ENCODE results near the gene TPCN1. TPM values are rescaled to one million over a fixed set of nuclear protein-coding genes. Genes with fewer than 3 reads are reported as not detected.

The TPCN1 gene
- total and polyA plus RNA-seq, 10 donors = 15.5 to 90.1 (median 46.7) TPM

DNA sequence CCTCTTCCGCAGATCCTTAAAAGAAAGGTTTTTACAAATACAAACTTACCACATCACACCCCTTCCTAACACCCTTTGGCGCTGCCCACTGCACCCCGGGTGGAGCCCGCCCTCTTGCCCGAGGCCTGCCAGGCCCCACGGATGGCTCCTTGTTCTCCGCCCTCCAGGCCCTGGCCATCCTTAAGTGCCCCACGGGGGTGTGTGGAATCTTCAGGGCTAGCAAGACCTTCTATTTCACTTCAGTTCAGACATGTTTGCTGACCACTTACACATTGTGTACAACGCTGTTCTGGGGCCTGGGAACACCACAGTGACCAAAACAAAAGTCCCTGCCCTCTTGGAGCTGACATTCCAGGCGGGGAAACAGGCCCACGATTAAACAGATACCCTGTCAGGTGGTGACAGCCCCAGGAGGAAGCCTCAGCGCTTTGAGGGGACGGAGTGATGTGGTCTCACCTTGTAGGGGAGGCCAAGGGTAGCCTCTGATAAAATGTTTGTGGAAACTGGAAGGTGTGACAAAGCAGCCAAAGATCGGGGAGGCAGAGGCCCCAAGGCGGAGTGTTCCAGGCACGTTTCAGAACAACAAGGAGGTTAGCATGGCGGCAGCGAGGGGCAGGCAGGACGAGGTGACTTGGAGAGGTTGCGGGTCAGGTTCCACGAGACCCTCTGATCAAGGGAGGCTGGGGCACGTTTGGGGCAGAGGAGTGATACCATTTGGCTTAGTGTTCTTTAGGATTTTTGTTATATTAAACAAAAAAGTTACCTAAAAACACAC lies 27.0 kb downstream of the TPCN1 start:
- intact Hi-C loops (cut with DNase I; ENCODE audit: low total_unique reads) = no loop called here
- Histone ChIP-seq H3K4me3 (no peak overlapping the region), H3K27ac (peak overlapping the region in 3 of 8 donors; percentile 72 to 77 (median 77)), H3K4me1 (peaks cover 25 to 44% (median 37%) of the 10 kb centered on the region in 6 donors), H3K27me3 (replicated peaks in 1 of 7) (no peaks in the 10 kb centered on the region), H3K9me3 (peaks cover 0 to 13% (median 9%) of the 10 kb centered on the region in 8 donors), H3K36me3 (peaks cover 0 to 80% (median 22%) of the 10 kb centered on the region in 6 donors)
- WGBS, 5 donors = 91 to 94% (median 93%) methylated on average over 22 of the region's 22 CpGs
- TF ChIP-seq POLR2AphosphoS5 (IDR thresholded peaks at IDR 0.05) = no peak
- TF ChIP-seq, protein P1, sequence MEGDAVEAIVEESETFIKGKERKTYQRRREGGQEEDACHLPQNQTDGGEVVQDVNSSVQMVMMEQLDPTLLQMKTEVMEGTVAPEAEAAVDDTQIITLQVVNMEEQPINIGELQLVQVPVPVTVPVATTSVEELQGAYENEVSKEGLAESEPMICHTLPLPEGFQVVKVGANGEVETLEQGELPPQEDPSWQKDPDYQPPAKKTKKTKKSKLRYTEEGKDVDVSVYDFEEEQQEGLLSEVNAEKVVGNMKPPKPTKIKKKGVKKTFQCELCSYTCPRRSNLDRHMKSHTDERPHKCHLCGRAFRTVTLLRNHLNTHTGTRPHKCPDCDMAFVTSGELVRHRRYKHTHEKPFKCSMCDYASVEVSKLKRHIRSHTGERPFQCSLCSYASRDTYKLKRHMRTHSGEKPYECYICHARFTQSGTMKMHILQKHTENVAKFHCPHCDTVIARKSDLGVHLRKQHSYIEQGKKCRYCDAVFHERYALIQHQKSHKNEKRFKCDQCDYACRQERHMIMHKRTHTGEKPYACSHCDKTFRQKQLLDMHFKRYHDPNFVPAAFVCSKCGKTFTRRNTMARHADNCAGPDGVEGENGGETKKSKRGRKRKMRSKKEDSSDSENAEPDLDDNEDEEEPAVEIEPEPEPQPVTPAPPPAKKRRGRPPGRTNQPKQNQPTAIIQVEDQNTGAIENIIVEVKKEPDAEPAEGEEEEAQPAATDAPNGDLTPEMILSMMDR (IDR thresholded peaks at IDR 0.05 in 8 of 11, conservative IDR thresholded peaks at IDR 0.05 in 3 of 11) = no peak
- no peak for TF ChIP-seq POLR2A (IDR thresholded peaks at IDR 0.05)
- peak; percentile 45 for DNase-seq

DNA sequence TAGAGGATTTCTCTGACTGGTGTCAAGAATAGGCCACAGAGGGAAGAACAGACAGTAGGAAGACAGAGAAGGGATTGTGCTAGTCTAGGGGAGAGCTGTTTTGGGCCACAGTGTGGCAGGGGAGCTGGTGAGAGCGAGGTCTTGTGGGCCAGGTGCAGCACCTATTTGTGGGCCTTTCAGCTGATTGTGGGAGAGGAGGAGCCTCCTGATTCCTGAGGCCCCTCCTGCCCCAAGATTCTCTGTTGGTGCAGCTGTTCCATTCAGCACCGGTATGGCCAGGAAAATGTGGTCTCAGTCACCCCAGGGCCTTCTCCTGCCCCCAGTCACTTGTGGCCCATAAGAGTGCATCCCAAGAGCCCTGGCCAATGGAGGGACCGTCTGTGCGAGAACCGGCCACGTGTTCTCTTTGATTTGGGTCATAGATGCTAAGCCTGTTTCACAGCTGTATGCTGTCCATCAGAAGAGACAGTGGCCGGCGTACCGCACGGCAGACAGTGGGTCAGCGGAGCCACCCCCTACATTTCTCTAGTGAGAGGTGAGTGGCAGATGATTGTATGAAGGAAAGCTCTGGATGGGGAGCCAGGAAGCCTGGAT lies 27.7 kb downstream of the TPCN1 start:
- TF ChIP-seq, protein P1 (IDR thresholded peaks at IDR 0.05 in 8 of 11, conservative IDR thresholded peaks at IDR 0.05 in 3 of 11) = no peak
- no peak for TF ChIP-seq POLR2A (IDR thresholded peaks at IDR 0.05)
- TF ChIP-seq POLR2AphosphoS5 (IDR thresholded peaks at IDR 0.05) = no peak
- DNase-seq = peak; percentile 34
- Histone ChIP-seq H3K36me3 (peaks cover 0 to 84% (median 27%) of the 10 kb centered on the region in 6 donors), H3K27me3 (replicated peaks in 1 of 7) (no peaks in the 10 kb centered on the region), H3K4me1 (peaks cover 19 to 37% (median 30%) of the 10 kb centered on the region in 6 donors), H3K9me3 (peaks cover 0 to 20% (median 16%) of the 10 kb centered on the region in 8 donors), H3K4me3 (no peak overlapping the region), H3K27ac (peak overlapping the region in 1 of 8 donors; percentile 77)
- WGBS, 5 donors = 93 to 96% (median 95%) methylated on average over 8 to 11 of the region's 11 CpGs
- intact Hi-C loops (cut with DNase I; ENCODE audit: low total_unique reads) = no loop called here

DNA sequence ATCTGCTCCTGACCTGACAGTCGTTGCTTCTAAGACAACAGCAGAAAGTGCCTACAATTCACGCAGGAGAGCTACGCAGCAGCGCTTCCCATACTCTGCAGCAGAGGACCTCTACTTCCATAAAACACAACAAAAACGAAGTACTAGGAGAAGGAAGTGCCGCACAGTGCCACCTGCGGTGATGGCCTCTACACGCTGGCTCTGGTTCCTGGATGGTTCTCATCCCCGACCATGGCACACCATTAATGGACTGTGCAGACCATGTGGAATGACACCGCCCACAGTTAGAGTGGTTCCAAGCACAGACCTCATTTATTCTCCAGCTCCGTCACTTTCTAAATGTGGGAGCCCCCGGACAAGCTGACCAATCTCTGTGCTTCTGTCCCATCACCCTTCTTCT lies 28.3 kb downstream of the TPCN1 start:
- H3K27me3 ChIP-seq (replicated peaks in 1 of 7) = no peaks in the 10 kb centered on the region
- intact Hi-C loops (cut with DNase I; ENCODE audit: low total_unique reads) = no loop called here
- peaks cover 0 to 82% (median 29%) of the 10 kb centered on the region in 6 donors for H3K36me3 ChIP-seq
- H3K4me1 ChIP-seq = peaks cover 15 to 31% (median 24%) of the 10 kb centered on the region in 6 donors
- no peak overlapping the region for H3K27ac ChIP-seq
- 91 to 96% (median 94%) methylated on average over 12 of the region's 12 CpGs for WGBS, 5 donors
- TF ChIP-seq, protein P1 (IDR thresholded peaks at IDR 0.05 in 8 of 11, conservative IDR thresholded peaks at IDR 0.05 in 3 of 11) = no peak
- TF ChIP-seq POLR2A (IDR thresholded peaks at IDR 0.05) (no peak), POLR2AphosphoS5 (IDR thresholded peaks at IDR 0.05) (no peak)
- peaks cover 0 to 23% (median 19%) of the 10 kb centered on the region in 8 donors for H3K9me3 ChIP-seq
- no peak overlapping the region for H3K4me3 ChIP-seq
- DNase-seq = peak; percentile 44

DNA sequence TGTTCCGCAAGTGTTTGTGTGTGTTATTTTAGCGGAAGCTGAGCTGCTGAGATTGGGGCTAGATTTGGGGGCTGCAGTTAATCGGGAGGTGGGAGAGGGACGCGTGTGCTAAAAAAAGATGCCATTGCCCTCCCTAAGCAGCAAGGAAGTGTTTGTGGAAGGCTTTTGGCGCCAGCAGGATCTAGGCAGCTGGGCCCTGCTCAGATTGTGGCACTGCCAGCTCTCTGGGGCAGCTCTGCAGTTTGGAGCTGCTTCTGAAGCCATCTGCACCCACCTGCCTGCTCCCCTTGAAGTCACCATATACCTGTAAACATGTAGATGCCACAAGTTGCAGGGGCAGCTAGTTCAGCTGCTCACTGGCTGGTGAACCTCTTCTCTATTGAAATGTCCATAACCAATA lies 28.8 kb downstream of the TPCN1 start:
- peaks cover 0 to 86% (median 29%) of the 10 kb centered on the region in 6 donors for H3K36me3 ChIP-seq
- H3K9me3 ChIP-seq = peaks cover 0 to 24% (median 19%) of the 10 kb centered on the region in 8 donors
- no peak overlapping the region for H3K4me3 ChIP-seq
- no peak overlapping the region for H3K27ac ChIP-seq
- WGBS, 5 donors = 86 to 97% (median 93%) methylated on average over 6 of the region's 6 CpGs
- DNase-seq = peak; percentile 41
- intact Hi-C loops (cut with DNase I; ENCODE audit: low total_unique reads) = no loop called here
- no peaks in the 10 kb centered on the region for H3K27me3 ChIP-seq (replicated peaks in 1 of 7)
- TF ChIP-seq, protein P1 (IDR thresholded peaks at IDR 0.05 in 8 of 11, conservative IDR thresholded peaks at IDR 0.05 in 3 of 11) = no peak
- no peak for TF ChIP-seq POLR2AphosphoS5 (IDR thresholded peaks at IDR 0.05)
- peaks cover 10 to 26% (median 21%) of the 10 kb centered on the region in 6 donors for H3K4me1 ChIP-seq

All from spleen (tissue), 11 donors.